Lung microvascular endothelial cell (primary cell): ENCODE measurements around the gene CDC25B. TPM values are rescaled to one million over a fixed set of nuclear protein-coding genes. Genes with fewer than 3 reads are reported as not detected.

Experiments used
- DNase-seq, 2 donors: peaks; one replicate each; pipeline versions ENCODE4 v3.0.0 to v3.0.0-alpha.2; 2010; ENCODE audit warnings: low read depth in 2 of 2
- total RNA-seq: library from RNA; depleted of rRNA; stranded (reverse); fragments of >200 nt; gene quantifications from 2 replicates; pipeline ENCODE4 v1.2.1, GENCODE V29; 2014

Gene CDC25B
- total RNA-seq, 1 donor from 2014 or later, result 21.4 TPM

DNA sequence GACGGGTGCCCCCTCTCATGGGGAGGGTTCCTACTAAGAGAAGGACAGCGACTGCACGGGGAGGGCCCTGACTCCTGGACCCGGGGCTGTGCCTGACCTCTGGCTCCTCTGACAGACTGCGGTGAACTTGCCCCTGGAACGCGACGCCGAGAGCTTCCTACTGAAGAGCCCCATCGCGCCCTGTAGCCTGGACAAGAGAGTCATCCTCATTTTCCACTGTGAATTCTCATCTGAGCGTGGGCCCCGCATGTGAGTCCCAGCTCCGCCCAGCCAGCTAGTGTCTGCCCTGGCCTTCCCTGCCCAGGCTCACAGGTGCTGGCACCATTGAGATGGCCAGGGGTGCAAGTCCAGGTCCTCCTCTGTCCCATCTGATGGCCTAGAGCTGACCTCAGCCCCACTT is 7.2 kb downstream of the CDC25B start:
- DNase-seq, result no peak

DNA sequence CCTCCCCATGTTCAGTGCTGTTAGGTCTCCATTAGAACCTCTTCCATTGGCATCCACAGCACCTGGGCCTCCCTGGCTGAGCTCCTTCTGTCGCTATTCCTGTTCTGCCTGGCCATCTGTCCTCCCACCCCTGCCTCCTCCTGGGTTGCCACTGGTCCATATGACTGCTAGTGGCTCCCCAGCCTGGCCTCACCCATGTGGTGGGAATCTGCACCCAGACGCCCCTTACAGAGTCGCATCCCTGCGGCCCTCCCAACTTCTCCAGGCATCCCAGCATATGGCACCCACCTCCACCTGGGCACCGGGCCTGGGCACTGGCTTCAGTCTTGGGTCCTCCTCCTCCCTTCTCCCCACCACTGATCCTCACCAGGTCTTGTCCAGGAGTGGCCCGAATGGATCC is 7.7 kb downstream of the CDC25B start:
- no peak for DNase-seq

DNA sequence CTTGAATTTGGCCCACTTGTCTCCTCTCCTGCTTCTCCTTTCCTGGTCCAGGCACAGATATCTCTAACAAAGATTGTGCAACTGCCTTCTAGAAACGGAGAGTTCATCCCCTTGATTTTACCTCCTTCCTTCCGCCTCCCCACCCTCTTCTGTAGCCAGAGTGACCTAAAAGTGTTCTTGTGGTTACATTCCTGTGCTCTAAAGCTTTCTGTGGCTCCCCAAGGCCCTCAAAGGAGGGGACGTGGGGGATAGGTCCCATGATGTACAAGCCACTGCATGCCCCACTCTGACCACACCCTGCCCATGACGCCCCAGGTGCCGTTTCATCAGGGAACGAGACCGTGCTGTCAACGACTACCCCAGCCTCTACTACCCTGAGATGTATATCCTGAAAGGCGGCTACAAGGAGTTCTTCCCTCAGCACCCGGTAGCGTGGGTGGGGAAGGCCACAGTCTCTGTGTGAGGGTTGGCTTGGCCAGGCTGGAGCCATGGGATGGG is 8.2 kb downstream of the CDC25B start:
- no peak for DNase-seq

DNA sequence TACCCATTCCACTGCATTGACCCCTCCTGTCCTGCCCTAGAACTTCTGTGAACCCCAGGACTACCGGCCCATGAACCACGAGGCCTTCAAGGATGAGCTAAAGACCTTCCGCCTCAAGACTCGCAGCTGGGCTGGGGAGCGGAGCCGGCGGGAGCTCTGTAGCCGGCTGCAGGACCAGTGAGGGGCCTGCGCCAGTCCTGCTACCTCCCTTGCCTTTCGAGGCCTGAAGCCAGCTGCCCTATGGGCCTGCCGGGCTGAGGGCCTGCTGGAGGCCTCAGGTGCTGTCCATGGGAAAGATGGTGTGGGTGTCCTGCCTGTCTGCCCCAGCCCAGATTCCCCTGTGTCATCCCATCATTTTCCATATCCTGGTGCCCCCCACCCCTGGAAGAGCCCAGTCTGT is 8.7 kb downstream of the CDC25B start:
- no peak for DNase-seq

DNA sequence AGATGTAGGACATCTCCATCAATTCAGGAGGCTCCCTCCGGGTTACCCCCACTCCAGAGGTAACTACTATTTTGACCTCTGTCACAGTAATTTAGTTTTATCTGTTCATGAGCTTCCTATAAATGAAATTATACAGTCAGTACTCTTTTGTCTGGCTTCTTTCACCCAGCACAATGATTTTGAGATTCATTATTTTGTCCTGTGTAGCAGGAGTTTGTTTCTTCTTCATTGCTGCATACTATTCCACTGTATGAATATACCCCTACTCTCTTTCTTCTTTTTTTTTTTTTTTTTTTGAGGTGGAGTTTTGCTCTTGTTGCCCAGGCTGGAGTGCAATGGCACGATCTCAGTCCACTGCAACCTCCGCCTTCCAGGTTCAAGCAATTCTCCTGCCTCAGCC is 12.4 kb downstream of the CDC25B start:
- DNase-seq, result no peak

DNA sequence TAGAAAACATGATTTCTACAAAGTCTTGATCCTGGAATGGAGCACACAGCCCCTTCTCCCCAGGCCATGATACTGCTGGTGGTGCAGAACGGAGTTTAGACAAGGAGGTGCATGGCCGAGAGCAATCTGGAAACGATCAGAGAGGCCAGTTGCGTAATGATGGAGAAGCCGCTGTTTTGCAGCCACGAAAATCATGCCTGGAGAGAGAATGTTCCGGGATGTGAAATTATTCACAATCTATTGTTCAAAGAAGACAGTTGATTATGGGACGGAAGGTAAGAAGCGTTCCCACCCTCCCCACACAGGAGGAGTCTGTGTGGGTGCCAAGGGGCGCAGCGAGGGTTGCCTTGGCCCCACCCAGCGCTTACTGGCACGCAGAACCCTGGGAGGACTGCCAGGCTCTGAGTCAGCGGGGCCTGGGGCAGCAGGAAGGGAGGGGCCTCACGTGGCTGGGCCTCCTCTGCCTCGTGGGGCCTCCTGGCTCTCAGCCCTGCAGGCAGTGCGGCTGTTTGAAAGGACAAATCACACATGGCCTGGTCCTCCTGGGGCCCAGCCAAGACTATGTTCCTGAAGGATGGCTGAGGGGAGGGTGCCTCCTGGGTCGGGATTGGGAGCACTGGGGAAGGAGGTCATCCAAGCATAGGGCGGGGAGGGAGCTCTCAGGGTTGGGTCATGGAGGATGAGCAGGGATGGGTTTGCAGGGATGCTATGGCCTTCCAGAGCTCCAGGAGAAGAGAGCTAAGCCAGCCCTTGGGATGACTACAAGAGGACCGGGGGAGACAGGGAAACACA is 15.6 kb downstream of the CDC25B start:
- DNase-seq, result peak; percentile 99

DNA sequence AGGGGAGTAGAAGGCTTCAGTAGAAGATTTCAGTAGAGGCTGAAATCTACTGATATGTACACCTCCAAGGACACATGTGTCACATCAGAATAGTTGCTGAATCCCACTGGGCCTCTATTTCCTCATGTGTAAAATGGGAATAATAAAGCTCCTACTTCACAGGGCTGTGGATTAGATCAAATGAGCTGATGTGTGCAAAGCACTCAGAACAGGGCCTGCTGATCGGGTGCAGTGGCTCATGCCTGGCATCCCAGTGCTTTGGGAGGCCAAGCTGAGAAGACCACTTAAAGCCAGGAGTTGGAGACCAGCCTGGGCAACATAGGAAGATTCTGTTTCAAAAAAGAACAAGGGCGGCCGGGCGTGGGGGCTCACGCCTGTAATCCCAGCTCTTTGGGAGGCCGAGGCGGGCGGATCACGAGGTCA is 16.2 kb downstream of the CDC25B start:
- no peak for DNase-seq

DNA sequence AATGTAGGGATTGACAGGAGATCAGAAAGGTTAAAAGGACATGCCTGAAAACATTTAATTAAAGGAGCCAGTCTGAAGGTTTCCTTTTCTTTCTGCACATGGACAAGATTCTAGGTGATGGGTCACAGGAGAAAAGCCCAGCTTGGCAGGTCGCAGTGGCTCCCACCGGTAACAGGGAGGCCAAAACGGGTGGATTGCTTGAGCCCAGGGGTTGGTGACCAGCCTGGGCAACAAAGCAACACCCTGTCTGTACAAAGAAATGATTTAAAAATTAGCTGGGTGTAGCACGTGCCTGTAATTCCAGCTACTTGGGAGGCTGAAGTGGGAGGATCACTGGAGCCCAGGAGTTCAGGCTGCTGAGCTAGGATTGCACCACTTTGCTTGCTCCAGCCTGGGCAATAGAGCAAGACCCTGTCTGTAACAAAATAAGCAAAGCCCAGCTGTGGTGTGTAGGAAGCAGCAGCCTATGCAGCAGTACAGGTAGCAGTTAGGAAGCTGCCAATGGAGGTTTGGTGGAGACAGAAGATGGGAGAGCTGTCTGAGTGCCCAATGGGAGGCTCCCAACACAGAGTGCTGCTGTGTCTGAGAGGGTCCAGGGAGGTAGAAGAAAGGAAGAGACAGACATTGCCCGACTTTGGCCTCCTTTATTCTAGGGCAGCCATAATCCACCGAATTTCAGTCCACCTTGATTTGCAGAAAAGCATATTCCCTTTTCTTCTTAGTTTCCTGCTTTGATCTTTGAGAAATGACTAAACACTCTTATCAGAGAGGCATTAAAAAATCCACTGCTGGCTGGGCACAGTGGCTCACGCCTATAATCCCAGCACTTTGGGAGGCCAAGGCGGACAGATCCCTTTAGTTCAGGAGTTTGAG is 17.1 kb downstream of the CDC25B start:
- DNase-seq, result no peak

DNA sequence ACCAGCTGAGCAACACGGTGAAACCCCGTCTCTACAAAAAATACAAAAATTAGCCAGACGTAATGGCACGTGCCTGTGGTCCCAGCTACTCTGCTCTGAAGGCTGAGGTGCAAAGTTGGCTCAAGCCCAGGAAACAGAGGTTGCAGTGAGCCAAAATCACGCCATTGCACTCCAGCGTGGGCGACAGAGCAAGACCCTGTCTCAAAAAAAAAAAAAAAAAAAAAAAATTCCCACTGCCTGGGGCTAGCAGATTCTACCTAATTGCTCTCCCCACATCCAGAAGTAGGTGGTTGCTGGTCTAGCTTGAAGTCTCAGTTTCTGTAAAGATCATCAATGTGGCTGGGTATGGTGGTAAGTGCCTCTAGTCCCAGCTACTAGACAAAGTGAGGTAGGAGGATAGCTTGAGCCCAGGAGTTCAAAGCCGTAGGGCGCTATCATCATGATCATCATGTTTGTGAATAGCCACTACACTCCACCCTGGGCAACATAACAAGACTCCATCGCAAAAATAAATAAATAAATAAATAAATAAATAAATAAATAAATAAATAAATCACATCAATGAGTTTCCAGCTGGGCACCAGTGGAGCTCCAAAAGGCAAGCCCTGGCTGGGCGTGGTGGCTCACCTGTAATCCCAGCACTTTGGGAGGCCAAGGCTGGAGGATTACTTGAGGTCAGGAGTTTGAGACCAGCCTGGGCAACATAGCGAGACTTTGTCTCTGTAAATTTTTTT is 17.9 kb downstream of the CDC25B start:
- no peak for DNase-seq

DNA sequence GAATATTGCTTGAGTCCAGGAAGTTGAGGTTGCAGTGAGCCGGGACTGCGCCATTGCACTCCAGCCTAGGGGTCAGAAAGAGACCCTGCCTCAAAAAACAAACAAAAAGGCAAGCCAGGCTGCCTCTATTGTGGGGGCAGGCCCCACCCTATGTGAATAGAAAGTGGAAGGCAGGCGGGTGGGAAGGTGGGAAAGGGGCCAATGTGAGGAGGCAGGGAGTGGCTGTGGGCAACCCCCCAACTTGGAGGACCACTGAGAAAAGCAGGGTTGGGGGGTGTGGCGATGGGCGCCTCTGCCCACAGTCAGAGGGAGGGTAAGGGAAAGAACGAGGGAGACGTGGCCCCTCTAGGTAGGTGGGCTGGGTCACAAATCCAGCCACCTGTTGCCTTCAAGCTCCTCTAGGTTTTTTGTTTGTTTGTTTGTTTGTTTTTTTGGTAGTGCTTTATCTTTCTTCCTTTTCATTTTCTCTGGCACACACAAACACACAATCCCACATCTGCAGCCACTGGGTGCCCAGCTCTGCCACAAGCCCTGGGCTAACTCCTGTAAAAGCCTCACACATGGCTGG is 18.9 kb downstream of the CDC25B start:
- no peak for DNase-seq

DNA sequence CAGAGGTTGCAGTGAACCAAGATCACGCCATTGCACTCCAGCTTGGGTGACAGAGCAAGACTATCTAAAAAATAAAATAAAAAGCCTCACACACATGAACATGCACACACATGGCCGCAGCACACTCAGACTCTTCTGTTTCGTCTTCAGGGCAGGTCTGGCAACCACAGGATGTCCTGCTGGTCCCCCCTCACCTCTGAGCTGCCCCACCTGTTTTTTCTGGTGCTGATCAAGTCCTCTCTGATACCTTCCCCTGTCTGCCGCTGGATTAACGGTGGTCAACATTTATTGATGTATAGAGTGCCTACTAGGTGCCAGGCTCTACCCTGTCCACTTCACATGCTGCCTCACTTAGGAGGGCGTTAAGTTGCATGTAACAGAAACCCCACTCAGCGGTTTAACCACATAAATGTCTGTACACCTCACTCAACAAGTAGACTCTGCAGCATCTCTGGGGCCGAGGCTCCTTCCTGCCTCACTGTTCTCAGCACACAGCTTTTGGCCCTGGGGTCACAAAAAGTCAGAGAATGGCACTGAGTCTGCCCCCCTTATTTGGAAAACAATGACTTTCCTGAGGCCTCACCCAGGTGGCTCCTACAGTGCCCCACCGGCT is 19.7 kb downstream of the CDC25B start:
- no peak for DNase-seq

DNA sequence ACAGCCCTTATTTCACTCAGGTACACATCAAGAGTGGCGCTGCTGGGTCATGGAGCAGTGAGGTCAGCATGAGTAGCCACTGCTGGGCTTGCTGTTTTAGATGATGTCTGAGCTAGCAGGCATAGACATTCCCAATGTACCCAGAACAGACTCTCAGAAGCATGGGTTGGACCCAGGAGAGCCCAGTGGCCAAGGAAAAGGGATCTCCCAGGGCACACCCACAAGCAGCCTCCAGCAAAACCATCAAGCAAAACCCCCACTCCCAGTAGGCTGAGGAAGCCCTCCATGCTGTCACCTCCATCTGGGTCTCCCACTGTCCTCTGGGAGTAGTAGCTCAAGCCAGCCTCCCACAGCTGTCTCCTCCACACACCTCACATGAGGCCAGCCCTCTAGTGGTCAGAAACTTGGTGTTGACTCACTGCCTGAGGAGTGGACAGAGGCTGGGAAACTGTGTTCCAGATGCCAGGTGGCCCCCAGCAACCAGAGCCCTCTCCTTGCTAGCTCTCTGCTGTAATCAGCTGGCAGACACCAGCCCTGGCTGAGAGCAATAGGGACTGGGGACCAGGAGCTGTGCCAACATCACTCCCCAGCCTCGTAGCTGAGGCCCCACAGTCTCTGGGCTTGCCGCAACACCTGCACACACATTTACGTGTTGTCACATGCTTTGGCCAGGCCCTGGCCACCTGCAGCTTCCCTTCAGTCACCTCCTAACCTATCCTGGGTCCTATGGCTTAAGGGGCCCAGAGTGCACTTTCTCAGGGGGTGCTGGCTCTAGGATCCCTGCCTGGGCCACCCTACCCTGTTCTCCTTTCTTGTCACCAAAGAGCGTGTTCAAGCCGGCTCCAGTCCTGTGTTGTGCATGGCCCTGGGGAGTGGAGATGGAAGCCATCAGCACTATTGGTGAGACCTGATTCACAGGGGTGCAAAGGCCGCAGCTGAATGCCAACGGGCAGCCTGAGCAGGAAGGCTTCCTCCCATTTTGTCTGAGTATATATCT is 22.3 kb downstream of the CDC25B start:
- peak; percentile 86 to 87 for DNase-seq

DNA sequence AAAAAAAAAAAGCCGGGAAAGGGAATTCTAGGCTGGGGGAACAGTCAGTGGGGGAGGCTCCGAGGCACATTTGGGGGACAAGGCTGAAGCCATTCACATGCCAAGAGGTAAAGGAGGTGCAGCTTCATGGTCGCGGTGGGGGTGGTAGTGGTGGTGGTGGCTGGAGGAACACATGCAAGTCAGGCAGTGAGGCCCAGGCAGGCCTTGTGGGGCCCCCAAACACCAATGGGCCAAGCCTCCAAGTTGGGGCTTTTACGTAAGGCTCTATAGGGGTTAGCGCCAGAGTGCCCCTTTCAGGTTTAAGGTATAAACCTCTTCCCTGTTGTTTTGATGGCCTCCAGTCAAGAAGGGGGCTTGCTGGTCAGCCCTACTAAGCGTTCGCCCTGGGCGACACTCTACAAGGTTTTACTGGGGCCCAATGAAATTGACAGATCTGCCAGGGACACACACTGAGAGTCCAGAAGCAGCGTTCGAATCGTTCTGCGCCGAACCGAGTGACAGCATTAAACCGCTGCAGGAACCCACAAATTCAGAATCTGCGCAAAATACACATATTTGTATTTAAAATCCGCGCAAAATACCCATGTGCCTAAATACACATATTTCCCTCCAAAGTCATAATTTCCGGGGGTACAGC is 23.4 kb downstream of the CDC25B start:
- no peak for DNase-seq

DNA sequence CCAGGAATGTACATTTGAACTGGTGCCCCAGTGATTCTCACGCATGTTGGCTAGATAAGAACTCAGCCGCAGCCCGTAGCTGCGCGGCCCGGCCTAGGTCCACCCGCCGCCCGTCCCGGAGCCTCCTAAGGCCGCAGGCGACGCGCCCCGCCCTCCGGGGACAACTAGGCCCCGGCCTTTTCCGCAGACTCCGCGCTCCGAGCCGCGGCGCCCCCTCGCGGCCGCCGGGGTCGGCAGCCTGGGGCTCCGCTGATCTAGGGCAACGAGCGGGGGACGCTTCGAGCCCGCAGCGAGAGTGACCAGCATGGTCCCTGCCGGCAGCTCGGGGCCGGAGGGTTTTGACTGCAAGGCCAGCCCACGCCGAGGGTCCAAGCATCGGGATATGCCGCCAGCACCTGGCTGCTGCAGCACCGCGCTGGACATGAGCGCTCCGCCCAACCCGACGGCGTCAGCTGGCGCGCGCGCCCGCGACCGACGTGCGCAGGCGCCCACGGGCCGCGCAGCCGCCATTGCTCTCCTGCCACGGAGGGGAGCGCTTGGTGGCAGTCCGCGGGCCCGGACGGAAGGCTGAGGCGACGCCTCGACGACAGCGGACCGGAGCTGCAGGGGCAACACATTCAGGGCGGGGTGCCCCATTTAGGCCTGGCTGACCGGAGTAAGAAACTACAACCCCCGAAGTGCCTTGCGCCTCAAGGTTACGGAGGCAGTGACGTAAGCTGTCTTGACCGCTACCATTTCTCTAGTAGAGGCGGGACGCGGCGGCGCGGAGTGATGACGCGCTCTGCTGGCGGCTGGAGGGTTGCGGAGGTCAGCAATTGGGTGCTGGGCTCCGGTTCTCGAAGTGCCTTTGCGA is 24.2 kb downstream of the CDC25B start, which contains the start of gene AP5S1:
TSS of gene AP5S1 (plus strand) at position 500 of the 853 bp plus-strand sequence. CDS start 1,571 bp downstream, outside the sequence.
- DNase-seq, result peak; percentile 97 to 98

DNA sequence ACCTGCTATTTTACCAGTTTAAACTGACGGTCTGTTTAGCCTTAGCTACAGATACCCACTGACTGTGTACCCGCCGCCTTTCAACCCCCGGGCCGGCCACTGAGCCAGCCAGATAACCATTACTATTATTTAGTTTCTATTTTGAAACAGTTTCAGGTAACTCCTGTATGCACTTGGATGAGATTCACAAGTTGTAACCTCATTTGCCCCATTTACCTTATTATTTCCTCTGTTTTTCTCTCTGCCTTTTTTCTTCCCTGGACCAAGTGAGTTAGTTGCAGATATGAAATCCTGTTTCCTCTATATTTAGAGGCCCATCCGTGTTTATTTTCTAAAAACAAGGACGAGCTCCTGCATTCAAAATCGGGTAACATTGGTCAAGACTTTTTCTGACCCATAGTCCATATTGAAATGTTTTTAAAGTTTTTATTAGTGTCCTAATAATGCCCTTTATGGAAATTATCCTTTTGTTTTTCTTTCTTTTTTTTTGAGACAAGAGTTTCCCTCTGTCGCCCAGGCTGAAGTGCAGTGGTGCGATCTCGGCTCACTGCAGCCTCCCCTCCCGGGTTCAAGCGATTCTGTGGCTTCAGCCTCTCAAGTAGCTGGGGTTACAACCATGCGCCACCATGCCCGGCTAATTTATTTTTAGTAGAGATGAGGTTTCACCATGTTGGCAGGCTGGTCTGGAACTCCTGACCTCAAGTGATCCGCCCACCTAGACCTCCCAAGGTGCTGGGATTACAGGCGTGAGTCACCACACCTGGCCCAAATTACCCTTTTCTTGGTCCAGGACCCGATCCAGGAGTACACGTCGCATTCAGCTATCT is 25.0 kb downstream of the CDC25B start:
- no peak for DNase-seq

DNA sequence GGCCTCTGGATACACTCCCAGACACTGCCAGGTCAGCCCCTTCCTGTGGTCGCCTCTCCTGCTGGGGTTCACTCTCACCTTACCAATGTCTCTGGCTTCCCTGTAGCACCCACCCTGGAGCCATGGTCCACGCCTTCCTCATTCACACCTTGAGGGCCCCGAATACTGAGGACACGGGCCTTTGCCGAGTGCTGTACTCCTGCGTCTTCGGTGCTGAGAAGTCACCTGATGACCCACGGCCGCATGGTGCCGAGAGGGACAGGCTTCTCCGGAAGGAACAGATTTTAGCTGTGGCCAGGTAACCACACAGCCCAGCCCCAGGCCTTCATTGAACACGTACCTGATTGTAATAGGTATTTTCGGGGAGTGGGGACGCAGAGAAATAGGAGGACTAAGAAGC is 25.9 kb downstream of the CDC25B start:
- no peak for DNase-seq

DNA sequence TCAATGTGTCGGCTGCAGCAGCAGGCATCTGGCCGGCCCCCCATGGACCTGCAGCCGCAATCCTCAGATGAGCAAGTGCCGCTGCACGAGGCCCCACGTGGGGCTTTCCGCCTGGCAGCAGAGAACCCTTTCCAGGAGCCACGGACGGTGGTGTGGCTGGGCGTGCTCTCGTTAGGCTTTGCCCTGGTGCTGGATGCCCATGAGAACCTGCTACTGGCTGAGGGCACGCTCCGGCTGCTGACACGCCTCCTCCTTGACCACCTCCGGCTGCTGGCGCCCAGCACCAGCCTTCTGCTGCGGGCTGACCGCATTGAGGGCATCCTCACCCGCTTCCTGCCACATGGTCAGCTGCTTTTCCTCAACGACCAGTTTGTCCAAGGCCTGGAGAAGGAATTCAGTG is 27.8 kb downstream of the CDC25B start:
- no peak for DNase-seq
